ENCODE data around the gene HAPLN3.

HAPLN3 gene

DNA sequence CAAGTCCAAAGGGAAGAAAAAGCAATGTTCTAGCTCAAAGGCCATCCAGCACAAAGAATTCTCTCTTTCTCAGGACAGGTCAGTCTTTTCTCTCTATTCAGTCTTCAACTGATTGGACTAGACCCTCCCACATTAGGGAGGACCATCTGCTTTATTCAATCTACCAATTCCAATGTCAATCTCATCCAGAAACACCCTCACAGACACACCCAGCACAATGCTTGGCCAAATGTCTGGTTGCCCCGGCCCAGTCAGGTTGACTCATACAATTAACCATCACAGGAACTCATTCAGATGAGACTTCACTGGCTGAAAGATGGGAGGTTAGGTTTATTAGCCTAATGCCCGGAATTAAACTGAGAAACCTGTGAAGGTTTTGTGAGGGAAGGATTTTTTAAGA lies 59.7 kb downstream of the HAPLN3 start:
- DNase-seq (ENCODE audit: low read depth, low spot score) = no peak
- no peak overlapping the region for H3K4me3 ChIP-seq (ENCODE audit: low read depth, low read length)
- ChIA-PET POLR2A (no interaction called here), CTCF (interaction anchor here (0.6 to 13.7 kb wide), 15 partner anchors 9 to 357 kb away, joined by 3 to 385 read pairs (median 5); no protein-coding TSS in a partner anchor)
- no peak for TF ChIP-seq CTCF (IDR thresholded peaks at IDR 0.05; ENCODE audit: insufficient read depth, low read length, missing control alignments)

- DNase-seq (ENCODE audit: low read depth, low spot score) = no peak
- no peak for TF ChIP-seq CTCF (IDR thresholded peaks at IDR 0.05; ENCODE audit: insufficient read depth, low read length, missing control alignments)
- CTCF ChIA-PET = interaction anchor here (0.6 to 13.7 kb wide), 23 partner anchors 9 to 363 kb away, joined by 3 to 385 read pairs (median 4); no protein-coding TSS in a partner anchor
- no peak overlapping the region for H3K4me3 ChIP-seq (ENCODE audit: low read depth, low read length)
- POLR2A ChIA-PET = interaction anchor here (0.6 kb wide), 1 partner anchor 130 kb away, joined by 3 read pairs; no protein-coding TSS in a partner anchor
Measured at GRCh38 chr15:88835119-88835518, 60.2 kb downstream of the HAPLN3 start.

DNA sequence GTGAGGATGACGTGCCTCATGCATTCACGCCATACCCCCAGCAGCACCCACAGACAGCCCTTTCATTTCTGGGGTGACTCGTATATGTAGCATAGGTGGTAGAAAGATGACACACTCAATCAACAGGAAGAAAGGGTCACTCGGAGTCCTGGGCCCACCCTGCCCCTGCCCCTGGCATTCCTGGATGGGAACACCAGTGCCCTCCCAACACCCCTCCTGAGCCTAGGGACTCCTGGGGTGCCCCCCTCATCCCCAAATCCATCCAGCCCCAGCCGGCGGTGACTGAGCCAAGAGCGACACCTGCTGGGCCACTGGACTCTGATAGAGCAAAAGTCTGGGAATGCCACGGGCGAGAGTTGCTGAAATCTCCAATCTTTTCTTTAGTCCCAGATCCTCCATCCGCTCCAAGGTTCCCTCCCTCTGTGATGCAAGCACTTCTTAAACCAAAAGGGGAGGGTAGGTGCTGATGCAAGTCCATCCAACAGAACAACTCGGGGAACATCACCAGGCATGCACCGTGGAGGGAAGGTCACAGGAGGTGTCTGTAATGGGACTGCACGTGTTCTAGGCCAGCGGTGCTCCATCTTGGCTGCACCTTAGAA lies 61.0 kb downstream of the HAPLN3 start:
- peak; percentile 82 for TF ChIP-seq CTCF (IDR thresholded peaks at IDR 0.05; ENCODE audit: insufficient read depth, low read length, missing control alignments)
- DNase-seq (ENCODE audit: low read depth, low spot score) = peak; percentile 12
- H3K4me3 ChIP-seq (ENCODE audit: low read depth, low read length) = no peak overlapping the region
- POLR2A ChIA-PET = interaction anchor here (0.6 kb wide), 1 partner anchor 129 kb away, joined by 3 read pairs; no protein-coding TSS in a partner anchor
- CTCF ChIA-PET = interaction anchor here (0.8 to 13.7 kb wide), 22 partner anchors 9 to 362 kb away, joined by 3 to 385 read pairs (median 4); no protein-coding TSS in a partner anchor

DNA sequence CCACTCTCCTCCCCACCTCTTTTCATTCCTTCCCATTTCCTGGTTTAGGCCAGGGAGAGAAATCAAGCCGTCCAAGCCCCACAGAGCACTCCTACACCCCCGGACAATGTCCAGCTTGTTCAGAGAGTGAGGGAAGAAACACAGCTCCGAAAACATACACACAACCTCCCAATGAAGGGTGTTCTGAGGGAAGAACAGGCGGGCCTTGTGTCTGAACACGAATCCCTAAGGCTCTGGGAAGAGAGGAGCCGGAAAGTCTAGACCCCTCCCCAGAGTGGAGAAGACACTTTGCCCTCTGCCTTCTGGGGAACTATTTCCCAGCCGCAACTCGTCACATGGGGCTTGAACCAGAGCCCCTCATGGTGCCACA lies 61.6 kb downstream of the HAPLN3 start:
- ChIA-PET CTCF (interaction anchor here (0.7 to 13.7 kb wide), 18 partner anchors 8 to 212 kb away, joined by 3 to 385 read pairs (median 6); no protein-coding TSS in a partner anchor), POLR2A (no interaction called here)
- DNase-seq (ENCODE audit: low read depth, low spot score) = no peak
- TF ChIP-seq CTCF (IDR thresholded peaks at IDR 0.05; ENCODE audit: insufficient read depth, low read length, missing control alignments) = no peak
- H3K4me3 ChIP-seq (ENCODE audit: low read depth, low read length) = no peak overlapping the region

- DNase-seq (ENCODE audit: low read depth, low spot score) = no peak
- no peak overlapping the region for H3K4me3 ChIP-seq (ENCODE audit: low read depth, low read length)
- CTCF ChIA-PET = interaction anchor here (0.7 to 13.7 kb wide), 9 partner anchors 10 to 211 kb away, joined by 3 to 385 read pairs (median 6); no protein-coding TSS in a partner anchor
- no peak for TF ChIP-seq CTCF (IDR thresholded peaks at IDR 0.05; ENCODE audit: insufficient read depth, low read length, missing control alignments)
- POLR2A ChIA-PET = no interaction called here
Measured at GRCh38 chr15:88832820-88833730, 62.3 kb downstream of the HAPLN3 start.

GRCh38 chr15:88830016-88830415 lies 65.3 kb downstream of the HAPLN3 start:
- H3K4me3 ChIP-seq (ENCODE audit: low read depth, low read length) = no peak overlapping the region
- TF ChIP-seq CTCF (IDR thresholded peaks at IDR 0.05; ENCODE audit: insufficient read depth, low read length, missing control alignments) = no peak
- no peak for DNase-seq (ENCODE audit: low read depth, low spot score)
- POLR2A ChIA-PET = interaction anchor here (1.2 kb wide), 1 partner anchor 84 kb away, joined by 3 read pairs; no protein-coding TSS in a partner anchor
- CTCF ChIA-PET = interaction anchor here (13.7 kb wide), 1 partner anchor 173 kb away, joined by 385 read pairs; no protein-coding TSS in a partner anchor
